ENCODE data around the gene GLYR1.

DNA sequence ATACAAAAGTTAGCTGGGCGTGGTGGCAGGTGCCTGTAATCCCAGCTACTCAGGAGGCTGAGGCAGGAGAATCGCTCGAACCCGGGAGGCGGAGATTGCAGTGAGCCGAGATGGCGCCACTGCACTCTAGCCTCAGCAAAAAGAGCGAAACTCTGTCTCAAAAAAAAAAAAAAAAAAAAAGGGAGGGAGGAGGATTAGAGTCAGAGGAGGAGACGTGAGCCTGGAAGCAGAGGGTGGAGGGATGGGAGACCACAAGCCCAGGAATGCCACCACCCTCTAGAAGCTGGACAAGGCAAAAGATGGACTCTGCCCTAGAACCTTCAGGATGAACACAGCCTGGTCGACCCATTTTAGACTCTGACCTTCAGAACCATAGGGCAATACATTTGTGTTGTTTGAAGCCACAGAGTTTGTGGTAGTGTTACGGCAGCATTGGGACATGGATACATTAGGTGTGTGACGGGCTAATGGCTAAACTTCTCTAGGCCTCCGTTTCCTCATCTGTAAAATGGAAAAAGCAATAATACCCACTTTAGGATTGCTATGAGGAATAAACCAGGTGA, 54.1 kb downstream of the GLYR1 start:
- TF ChIP-seq, protein P1, sequence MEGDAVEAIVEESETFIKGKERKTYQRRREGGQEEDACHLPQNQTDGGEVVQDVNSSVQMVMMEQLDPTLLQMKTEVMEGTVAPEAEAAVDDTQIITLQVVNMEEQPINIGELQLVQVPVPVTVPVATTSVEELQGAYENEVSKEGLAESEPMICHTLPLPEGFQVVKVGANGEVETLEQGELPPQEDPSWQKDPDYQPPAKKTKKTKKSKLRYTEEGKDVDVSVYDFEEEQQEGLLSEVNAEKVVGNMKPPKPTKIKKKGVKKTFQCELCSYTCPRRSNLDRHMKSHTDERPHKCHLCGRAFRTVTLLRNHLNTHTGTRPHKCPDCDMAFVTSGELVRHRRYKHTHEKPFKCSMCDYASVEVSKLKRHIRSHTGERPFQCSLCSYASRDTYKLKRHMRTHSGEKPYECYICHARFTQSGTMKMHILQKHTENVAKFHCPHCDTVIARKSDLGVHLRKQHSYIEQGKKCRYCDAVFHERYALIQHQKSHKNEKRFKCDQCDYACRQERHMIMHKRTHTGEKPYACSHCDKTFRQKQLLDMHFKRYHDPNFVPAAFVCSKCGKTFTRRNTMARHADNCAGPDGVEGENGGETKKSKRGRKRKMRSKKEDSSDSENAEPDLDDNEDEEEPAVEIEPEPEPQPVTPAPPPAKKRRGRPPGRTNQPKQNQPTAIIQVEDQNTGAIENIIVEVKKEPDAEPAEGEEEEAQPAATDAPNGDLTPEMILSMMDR (IDR thresholded peaks at IDR 0.05) = no peak
- TF ChIP-seq EZH2 (IDR thresholded peaks at IDR 0.05; ENCODE audit: borderline replicate concordance, insufficient read depth, low read depth, low read length, poor library complexity, severe bottlenecking) = no peak

Measured in B cell (primary cell).